GM21423 (cell line): ENCODE results near the gene IRGQ.
"Not testable (repeated sequence)": the region's sequence is repeated elsewhere in the genome, so short reads cannot be mapped to it uniquely, and the experiment has no call there.

Experiments
- ATAC-seq: cut with Tn5 transposase; IDR thresholded peaks from one replicate; pipeline ENCODE4 v1.9.1; 2021; ENCODE audit warnings: mild to moderate bottlenecking, moderate library complexity; ENCODE audit not compliant: unreplicated experiment

Gene IRGQ

DNA sequence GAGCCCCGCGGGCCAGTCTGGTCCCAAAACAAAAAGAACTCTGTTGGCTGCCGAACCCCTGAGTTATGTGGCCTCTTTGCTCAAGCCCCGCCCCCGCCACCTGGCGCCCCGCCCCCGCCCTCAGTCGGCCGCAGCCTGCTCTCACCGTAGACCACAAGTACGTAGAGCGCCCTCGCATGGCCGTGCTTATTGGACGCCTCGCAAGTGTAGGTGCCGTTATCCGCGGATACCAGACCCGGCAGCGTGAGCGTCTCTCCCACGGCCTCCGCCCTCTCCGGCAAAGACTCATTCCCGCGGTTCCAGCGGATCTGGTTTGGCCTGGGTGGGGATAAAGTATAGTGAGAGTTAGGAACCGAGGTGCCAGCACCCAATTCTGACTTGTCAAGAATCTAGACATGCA, 29.0 kb upstream of the IRGQ start:
- ATAC-seq: no peak

DNA sequence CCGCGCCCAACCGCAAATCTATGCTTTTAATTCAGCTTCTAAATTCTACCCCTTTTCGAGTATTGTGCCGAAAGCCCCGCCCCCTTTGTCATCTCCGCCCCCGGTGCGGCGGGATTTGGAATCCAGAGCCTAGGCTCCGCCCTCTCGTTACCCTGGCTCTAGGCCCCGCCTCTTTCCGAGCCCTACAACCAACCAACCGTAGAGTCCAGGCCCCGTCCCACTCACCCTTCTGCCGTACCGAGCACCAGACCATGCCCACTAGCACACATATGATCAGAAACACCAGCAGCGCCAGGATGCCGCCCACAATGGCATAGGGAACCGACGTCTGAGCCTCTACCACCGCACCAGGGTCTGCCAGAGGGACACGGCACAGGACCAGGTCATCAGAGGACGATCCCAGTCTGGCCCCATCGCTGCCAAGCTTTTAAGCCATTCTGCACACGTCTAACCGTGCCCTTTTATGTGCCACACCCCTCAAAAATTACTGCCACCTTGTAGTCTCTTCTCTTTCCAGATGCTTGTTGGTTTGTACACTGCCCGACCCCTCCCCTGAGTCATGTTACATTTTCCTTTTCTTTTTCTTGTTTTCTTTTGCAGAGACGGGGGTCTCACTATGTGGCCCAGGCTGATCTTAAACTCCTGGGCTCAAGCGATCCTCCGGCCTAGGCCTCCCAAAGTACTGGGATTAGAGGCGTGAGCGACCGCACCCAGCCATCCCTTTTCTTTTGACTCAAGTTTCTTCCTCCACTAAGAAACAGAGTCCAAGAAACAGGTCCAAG, 28.1 kb upstream of the IRGQ start:
- ATAC-seq: no peak

DNA sequence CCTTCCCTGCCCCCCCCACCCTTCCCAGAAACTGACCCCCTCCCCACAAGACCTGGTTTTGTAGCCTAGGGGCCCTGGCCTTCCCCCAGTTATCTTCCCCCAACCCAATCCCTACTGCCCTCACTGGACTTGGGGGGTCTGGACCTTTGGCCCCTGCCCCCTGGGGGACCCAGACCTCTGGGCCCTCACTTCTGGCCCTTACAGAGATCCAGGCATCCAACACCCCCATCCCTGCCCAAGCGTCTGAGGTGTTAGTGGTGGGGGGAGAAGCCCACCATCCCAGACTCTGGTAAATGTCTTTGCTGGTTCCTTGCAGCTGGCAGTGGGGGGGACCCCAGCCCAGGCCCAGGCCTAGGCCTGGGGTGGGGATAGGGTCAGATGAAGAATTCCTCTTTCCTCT, 27.0 kb upstream of the IRGQ start:
- no peak for ATAC-seq

DNA sequence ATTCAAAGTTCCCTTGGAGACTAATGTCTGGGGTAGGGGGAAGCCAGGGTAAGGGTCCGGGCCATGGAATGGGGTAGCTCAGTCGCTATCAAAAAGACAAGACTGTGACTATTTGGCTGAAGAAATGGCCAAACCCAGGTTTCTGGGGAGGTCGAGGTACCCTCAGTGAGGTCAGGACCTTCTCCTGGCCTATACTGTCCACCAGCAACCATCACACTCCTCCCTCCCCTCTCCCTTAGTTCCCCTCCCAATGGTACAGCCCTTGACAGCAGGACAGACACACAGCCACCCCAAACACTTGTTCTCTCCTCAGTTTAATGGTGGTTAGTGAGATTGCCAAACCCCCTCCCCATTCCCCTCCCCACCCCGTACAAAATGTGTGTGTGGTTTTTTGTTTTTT, 26.1 kb upstream of the IRGQ start:
- no peak for ATAC-seq

DNA sequence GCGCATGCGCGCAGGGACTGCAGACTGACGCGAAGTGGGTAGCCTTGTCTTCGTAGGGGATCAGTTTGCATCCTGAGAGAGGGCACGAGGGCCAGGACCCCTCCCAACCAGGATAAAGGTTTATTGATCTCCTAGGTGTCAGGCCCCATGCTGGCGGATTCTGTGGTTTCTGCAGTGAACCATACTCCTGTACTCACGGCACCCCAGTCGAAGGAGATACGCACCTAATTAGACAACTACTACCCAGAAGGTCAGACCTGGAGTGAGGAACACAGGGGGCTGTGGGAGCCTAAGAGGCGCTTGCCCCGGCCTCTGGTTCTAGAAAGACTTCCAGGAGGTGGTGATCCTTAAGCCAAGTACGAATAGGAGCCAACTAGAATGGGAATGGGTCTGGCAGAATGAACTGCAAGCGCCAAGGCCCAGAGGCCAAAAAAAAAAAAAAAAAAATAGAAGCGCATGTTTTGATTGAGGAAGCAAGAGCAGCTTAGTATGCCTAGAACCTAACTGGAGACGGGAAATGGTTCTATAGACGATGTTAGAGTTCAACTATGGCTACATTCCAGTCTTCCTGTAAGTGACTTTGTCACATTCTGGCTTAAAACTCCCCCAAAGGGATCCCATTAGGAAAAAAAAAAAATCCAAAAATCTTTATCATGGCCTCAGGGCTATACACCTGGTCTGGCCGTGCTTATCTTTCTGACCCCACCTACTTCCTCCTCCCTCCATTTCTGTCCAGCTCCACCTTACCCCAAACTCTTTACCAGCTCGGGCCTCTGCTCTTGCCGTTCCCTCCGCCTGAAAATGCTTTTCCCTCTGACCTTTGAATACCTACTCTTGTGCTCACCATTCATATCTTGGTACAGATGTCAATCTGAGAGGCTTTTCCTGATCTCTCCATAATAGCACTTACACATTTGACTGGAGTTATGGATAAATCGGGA, 24.4 kb upstream of the IRGQ start:
- no peak for ATAC-seq

DNA sequence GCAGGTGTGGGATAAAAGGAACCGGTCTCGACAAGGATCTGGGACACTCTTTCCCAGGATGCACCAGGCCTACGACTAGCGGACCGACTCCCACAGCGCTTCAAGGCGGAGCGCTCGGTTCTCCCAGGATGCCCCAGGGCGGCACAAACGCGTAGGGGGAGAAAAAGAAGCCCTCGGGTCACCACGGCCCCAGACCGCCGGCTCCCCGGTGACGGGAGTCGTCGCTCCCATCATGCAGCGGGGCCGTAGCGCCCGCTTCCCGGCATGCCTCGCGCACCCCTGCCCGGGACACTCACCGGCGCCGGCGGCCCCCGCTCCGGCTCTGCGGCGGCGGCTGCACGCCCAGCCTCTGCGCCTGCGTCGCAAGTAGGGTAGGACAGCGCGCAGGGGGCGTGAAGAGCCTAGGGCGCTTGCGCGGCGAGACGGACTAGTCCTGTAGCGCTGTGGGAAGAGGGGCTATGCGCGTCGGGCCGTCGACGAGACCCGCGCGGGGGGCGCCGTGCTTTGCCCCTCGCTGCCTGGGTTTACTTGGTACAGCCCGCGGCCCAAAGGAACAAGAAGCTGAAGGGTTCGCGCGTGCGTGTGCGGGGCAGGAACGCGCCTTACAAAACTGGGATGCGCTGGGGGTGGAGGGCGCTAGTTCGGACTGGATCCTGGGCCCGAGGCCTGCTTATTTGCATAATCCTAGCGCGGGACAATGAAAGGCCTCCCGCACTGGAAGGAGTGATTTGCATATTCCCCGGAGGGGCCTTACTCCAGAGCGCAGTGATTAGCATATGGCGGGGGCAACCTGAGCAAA, 23.5 kb upstream of the IRGQ start, which contains the start of gene ZNF428:
TSS of gene ZNF428 (minus strand) at position 368 of the 799 bp plus-strand sequence. CDS start 5,325 bp downstream, outside the sequence.
- ATAC-seq: peak; percentile 75

DNA sequence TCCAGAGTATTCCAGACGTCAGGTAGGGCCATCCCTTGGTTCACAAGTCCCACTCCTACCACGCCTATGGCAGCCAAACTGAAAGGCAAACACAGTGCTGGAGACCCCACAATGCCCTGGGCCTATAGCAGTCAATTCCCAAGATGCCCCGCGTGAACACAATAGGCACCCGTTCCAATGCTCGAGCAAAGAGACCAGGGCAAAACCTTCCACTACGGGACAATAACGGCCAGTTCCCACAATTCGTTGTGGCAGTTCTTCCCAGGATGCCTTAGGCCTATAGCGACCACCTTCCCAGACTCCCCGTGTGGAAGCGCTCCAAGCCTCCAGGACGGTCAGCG, 23.0 kb upstream of the IRGQ start:
- ATAC-seq: peak; percentile 19

DNA sequence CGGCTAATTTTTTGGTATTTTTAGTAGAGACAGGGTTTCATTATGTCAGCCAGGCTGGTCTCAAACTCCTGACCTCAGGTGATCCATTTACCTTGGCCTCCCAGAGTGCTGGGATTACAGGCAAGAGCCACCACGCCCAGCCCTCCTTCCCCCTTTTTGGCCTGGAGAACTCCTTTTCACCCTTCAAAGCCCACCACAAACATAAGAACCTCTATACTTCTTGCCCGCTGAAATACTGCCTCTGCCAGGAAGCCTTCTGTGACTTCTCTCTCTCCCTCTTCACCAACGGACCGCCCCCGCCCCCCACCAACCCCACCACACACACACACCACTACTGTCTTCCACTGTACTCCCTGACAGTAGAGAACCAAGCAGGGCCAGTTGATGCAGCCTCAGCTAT, 21.0 kb upstream of the IRGQ start:
- ATAC-seq: no peak

DNA sequence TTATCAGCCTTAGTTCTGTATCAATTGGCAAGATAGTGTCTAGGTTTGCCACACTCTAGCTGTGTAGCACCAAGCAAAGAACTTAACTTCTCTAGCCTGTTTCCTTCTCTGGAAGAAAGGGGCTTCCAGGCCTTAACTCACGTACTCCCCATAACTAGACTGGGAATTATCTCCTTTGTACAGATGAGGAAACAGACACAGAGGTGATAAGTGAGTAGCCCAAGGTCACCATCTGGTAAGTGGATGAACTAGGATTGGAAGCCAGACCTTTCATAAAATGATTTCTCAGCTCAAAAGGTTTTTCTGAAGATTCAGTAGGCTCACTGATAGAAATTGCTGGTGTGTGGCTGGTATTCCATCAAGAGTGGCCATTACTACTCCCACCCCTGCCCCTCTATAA, 20.4 kb upstream of the IRGQ start:
- no peak for ATAC-seq

DNA sequence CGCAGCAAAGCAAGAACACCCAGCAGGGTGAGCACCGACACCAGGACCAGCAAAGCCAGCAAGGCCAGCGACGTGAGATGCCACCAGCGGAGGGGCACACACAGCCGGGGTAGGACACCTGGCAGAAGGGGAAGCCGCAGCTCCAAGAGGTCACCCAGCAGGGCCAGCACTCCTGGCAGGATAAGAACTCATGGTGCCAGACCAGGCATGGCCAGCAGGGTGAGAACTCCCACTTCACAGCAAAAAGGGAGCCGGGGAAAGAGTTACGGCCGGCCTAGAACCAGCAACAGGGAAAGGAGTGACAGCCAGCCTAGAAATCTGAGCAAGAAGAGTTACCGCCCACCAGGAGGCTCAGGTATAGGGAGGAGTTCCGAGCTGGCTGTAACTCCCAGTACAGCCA, 16.4 kb upstream of the IRGQ start:
- no peak for ATAC-seq

DNA sequence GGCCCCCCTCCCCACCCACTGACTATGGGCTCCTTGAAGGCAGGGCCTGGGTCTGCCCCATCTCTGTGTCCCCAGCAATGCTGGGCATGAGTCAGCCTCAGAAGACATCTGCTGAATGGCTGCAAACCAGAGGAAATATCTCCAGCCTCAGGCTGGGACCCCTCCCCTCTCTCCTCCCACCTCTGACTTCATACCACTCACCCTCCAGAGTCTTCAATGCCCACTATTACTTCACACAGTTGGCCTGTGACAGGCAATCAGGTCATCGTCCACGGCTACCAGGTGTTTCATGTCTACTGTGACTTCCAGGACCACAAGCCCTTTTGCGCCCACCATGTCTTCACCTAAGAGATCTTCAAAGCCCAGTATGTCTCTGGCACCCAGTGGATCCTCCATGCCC, 15.9 kb upstream of the IRGQ start, which contains the start of gene SRRM5:
TSS of gene SRRM5 (plus strand) at position 301 of the 400 bp plus-strand sequence. CDS start at position 335, 34 bp downstream.
- no peak for ATAC-seq

DNA sequence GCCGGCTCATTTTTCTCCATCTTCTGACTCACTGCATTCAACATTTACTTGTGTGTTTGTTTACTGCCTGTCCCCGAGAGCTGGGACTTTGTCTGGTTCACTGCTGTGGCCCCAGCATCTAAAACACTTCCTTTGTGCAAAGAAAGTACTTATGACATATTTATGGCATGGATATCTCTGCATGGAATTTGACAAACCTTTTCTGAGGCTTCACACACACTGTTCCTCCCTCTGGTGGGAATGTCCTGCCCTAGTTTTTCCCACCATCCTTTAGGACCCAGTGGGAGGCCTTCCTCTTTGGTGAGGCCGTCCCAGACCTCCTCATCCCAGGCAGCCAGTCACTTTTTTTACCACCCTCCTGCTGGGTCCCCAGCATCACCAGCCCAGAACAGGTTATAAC, 14.6 kb upstream of the IRGQ start:
- no peak for ATAC-seq

DNA sequence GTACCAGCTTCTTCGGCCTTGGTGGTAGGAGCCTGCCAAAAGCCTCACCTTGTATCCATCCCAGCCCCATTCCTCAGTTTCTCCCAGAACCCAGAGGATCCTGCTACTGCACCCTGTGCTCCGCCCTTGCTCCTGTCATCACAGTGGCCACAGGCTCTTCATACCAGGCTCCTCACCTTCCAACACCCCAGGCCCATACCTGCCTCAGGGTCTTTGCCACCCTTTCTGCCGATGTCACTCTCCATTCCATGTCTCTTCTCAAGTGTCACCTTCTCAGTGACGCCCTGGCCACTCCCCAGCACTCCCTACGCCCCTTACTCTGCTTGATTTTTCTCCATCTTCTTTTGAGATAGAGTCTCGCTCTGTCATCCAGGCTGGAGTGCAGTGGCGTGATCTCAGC, 13.9 kb upstream of the IRGQ start:
- no peak for ATAC-seq

DNA sequence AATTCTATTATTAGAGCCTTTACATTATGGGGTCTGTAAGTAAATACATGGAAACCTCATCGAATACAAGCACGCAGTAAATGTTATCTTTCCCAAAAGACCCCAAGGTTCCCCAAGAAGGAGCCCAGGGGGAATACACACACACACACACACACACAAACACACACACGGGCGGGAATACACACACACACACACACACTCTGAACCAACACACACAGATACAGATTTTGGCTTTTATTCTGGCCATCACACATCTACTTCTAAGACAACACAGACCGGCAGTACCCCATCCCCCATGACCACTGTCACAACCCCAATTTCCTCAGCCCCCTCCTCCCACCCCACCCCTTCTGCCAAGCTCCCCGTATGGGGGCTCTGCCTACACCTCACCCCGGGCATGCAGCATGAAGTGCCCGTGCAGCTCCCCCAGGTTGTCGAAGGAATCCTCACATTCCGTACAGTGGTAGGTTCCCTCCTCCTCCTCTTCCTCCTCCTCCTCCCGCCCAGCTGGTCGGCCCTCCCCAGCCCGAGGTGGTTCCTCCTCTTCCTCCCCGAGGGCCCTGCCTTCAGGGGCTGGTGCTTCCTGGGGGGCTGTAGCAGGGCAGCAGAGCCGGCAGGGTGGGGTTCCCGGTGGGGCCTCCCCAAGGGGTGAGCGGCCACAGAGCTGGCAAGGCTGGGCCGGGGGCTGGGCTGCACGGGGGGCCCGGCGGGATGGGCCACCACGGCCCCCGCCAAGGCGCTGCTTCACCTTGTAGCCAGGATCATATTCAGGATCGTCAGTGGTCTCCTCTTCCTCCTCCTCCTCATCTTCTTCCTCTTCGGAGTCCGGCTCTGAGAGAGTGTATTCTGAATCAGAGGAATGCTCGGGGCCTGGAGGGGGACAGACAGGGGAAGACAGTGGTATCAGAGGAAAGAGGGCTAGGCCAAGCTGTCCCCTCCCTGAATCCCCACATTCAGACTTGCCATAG, 11.6 kb upstream of the IRGQ start:
- no peak for ATAC-seq

DNA sequence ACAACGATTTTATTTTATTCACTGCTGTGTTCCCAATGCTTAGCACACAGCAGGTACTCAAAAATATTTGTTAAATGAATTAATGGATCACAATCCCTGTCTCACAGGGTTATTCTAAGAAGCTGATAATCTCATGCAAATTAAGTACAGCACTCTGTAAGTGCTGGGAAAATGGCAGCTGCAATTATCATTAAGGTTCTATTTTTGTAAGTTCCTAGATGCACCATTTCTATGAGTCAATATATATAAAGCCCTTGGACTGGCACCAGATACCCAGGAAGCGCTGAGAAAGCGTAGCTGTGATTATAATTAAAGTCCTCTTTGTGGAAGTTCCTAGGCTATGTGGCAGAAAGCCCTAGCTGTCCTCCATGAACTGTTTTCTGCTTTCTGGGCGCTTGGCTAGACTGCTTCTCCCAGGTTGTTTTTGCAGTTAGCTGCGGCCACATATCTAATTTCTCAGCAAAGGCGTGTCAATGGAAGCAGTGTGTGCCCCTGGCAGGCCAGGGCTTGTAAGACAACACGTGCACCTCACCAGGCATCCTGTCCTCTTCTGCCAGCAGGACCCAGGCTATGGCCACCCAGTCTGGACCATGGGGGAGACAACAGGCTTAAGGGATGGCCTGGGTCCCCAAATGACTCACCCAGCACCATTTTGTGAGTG, 10.8 kb upstream of the IRGQ start:
- no peak for ATAC-seq

DNA sequence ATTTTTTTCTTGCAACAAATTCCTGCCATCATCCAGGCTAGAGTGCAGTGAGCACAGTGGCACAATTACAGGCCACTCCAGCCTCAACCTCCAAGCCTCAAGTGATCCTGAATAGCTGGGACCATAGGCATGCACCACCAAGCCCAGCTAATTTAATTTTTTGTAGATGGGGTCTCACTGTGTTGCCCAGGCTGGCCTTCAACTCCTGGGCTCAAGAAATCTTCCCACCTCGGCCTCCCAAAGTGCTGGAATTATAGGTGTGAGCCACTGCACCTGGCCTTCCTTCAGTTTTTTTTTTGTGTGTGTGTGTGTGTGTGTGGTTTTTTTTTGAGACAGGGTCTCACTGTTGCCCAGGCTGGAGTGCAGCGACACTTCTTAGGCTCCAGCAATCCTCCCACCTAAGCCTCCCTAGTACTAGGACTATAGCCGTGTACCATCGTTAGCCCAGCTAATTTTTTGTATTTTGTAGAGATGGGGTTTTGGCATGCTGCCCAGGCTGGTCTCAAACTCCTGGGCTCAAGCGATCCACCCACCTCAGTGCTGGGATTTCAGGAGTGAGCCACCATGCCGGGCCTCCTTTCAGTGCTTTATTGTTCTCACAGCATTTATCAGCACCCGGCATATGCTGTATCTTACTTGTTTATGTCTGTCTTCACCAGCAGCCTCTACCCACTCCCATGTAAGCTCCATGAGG, 10.1 kb upstream of the IRGQ start:
- no peak for ATAC-seq

DNA sequence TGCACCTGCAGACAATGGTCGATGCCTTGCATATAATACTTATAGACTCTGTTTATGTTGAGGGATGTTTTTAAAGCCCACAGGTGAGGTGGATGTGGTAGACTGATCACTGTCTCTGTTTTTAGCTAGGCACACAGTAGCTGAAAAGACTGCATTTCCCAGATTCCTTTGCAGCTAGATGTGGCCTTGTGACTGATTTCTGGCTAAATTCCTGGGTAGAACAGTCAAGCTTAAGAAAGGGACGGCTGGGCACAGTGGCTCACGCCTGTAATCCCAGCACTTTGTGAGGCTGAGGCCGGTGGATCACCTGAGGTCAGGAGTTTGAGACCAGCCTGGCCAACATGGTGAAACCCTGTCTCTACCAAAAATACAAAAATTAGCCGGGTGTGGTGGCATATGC, 4.4 kb upstream of the IRGQ start:
- not testable (repeated sequence) for ATAC-seq

DNA sequence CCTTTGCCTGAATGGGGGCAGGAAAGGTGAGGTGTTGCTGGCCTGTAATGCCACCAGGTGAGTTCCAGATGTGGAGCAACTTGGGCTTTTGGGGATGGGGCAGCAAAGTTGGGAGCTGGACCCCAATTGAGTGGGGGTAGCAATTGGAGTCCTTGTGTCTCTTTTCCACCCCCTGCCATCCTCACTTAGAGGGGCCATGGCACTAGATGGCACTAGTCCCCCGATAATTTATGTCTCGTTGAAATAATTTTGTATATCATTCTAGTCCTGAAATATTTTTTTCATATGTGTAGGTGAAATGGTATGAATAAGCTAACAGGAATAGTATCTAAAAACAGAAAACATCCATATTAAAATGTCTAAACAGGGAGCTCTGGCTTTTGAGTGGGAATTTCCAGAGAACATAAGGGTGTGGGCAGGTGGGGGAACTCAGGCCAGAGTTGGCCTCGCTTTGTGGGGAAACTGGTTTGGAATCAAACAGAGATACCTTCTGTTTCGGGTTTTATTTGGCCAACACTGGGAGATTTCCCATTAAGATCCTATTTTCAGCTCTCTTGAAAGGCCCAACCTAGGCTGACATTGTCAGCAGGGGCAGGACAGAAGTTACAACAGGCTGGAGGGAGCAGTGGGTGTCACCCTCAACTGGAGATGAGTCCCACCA, 3.8 kb upstream of the IRGQ start:
- no peak for ATAC-seq
